K562 (cell line): Measurements from ENCODE around the gene GMPR2. TPM values are rescaled to one million over a fixed set of nuclear protein-coding genes. Genes with fewer than 3 reads are reported as not detected.

ENCODE experiments used
- ATAC-seq: fragments of 200-7000 bp; cut with Tn5 transposase; 3 replicates; pipeline ENCODE4 v1.9.1; 2020; ENCODE audit warnings: moderate library complexity
- BruUV-seq: library from RNA; stranded (reverse); fragments of 400-500 nt; replicated peaks from 2 replicates; lab custom pipeline; 2021; lab: Mats Ljungman, UMichigan
- CTCF ChIA-PET: fragments of 300-600 bp; formaldehyde crosslinking; extraction: SDS; loops from one replicate; lab custom pipeline; 2021; ENCODE audit warnings: low intra/inter-chr PET ratio; lab: Yijun Ruan, JAX
- POLR2A ChIA-PET: fragments of 300-600, 350-650 bp; sonication (Branson Sonifier 250); formaldehyde crosslinking; extraction: SDS; loops from one replicate; lab custom pipeline; 2021; ENCODE audit warnings: antibody characterized with exemption, inconsistent platforms; lab: Yijun Ruan, JAX
- DNase-seq, 4 experiments: peaks; one replicate each; pipeline versions ENCODE4 v3.0.0 to v3.0.0-alpha.2; 2011 to 2018; ENCODE audit warnings: low spot score in 3 of 4, mixed read lengths in 3 of 4; ENCODE audit errors: extremely low read depth in 1 of 4
- FAIRE-seq: peaks from 2 replicates; lab custom pipeline; 2011; peaks lifted over from hg19 to GRCh38; lab: Jason Lieb, UNC
- H2AFZ ChIP-seq: 2 replicates; pipeline ENCODE4 v1.6.0; 2011; ENCODE audit warnings: low read depth, low read length, control low read depth, inconsistent platforms
- H3K27ac ChIP-seq: fragments of 200-600 bp; 3 replicates; pipeline ENCODE4 v1.8.0; 2011; ENCODE audit warnings: low read depth, mild to moderate bottlenecking, control low read depth, inconsistent platforms, low read length, moderate library complexity, mixed read lengths; ENCODE audit errors: extremely low read depth
- H3K27me3 ChIP-seq, 2 experiments: fragments of 300-600 bp in 1 of 2; 2 replicates in 1 of 2; 3 replicates in 1 of 2; pipeline versions ENCODE4 v1.6.0 to v1.8.0; 2011; ENCODE audit warnings: inconsistent platforms in 2 of 2, low read length in 2 of 2, mild to moderate bottlenecking in 1 of 2, mixed read lengths in 1 of 2, moderate library complexity in 1 of 2; ENCODE audit not compliant: control insufficient read depth in 2 of 2, insufficient read depth in 2 of 2
- H3K36me3 ChIP-seq: fragments of 300-600 bp; 3 replicates; pipeline ENCODE4 v1.8.0; 2011; ENCODE audit warnings: mild to moderate bottlenecking, low read length, inconsistent platforms; ENCODE audit not compliant: control insufficient read depth, insufficient read depth
- H3K4me1 ChIP-seq, 2 experiments: fragments of 200-600 bp in 1 of 2; replicated peaks in 1 of 2; 2 replicates in 1 of 2; 3 replicates in 1 of 2; pipeline versions ENCODE4 v1.5.1 to v1.8.0; 2011; ENCODE audit warnings: inconsistent platforms in 2 of 2, low read length in 2 of 2, mild to moderate bottlenecking in 1 of 2, mixed read lengths in 1 of 2, moderate library complexity in 1 of 2; ENCODE audit not compliant: control insufficient read depth in 2 of 2, insufficient read depth in 2 of 2
- H3K4me2 ChIP-seq: 2 replicates; pipeline ENCODE4 v1.6.1; 2011; ENCODE audit warnings: low read length, control low read depth, inconsistent platforms, mixed read lengths; ENCODE audit not compliant: insufficient read depth
- H3K4me3 ChIP-seq: fragments of 200-600 bp; sonication (generic), shearing (Covaris generic); 2 replicates; pipeline ENCODE4 v1.5.1; 2016; ENCODE audit warnings: control low read depth, inconsistent platforms
- H3K79me2 ChIP-seq: fragments of 200-600 bp; 3 replicates; pipeline ENCODE4 v1.8.0; 2011; ENCODE audit warnings: low read length, inconsistent platforms; ENCODE audit not compliant: control insufficient read depth, insufficient read depth
- H3K9ac ChIP-seq, 2 experiments: 2 replicates each; pipeline versions ENCODE4 v1.6.0 to v1.6.1; 2011; ENCODE audit warnings: low read depth in 2 of 2, low read length in 2 of 2, control low read depth in 1 of 2, inconsistent platforms in 1 of 2, mild to moderate bottlenecking in 1 of 2, mixed read lengths in 1 of 2; ENCODE audit not compliant: insufficient read depth in 1 of 2
- H3K9me1 ChIP-seq: one replicate; pipeline ENCODE4 v1.6.0; 2011; ENCODE audit warnings: inconsistent platforms, mild to moderate bottlenecking, low read length, moderate library complexity; ENCODE audit not compliant: control insufficient read depth, insufficient read depth
- H3K9me3 ChIP-seq: replicated peaks from 2 replicates; pipeline ENCODE4 v1.5.1; 2011; ENCODE audit warnings: low read depth, low read length, inconsistent platforms; ENCODE audit not compliant: control insufficient read depth, insufficient read depth
- H4K20me1 ChIP-seq: replicated peaks from 2 replicates; pipeline ENCODE4 v1.6.1; 2011; ENCODE audit warnings: low read length, inconsistent platforms, mixed read lengths; ENCODE audit not compliant: control insufficient read depth, insufficient read depth
- GABPB2 ChIP-seq: fragments of 250-450 bp; sonication (Bioruptor Pico); conservative IDR thresholded peaks from 2 replicates; pipeline ENCODE4 v1.5.1; 2021; ENCODE audit warnings: mild to moderate bottlenecking
- HDAC3 ChIP-seq: fragments of 450-650 bp; IDR thresholded peaks from 2 replicates; pipeline ENCODE4 v1.6.1; 2018; ENCODE audit warnings: borderline replicate concordance, mild to moderate bottlenecking, moderate library complexity; ENCODE audit not compliant: partially characterized antibody
- PKNOX1 ChIP-seq: fragments of 450-650 bp; IDR thresholded peaks from 2 replicates; pipeline ENCODE4 v1.6.1; 2016
- SRSF7 ChIP-seq: fragments of 200-400 bp; formaldehyde crosslinking; optimal IDR thresholded peaks from 2 replicates; pipeline ENCODE3; 2017; ENCODE audit warnings: mild to moderate bottlenecking, low read depth, low read length
- TBL1XR1 ChIP-seq, 2 experiments: IDR thresholded peaks; 2 replicates each; pipeline ENCODE4 v1.6.1; 2012; ENCODE audit warnings: improper control_type of control experiment in 2 of 2, low read length in 2 of 2, mild to moderate bottlenecking in 1 of 2
- XRCC4 ChIP-seq: IDR thresholded peaks from one replicate; pipeline ENCODE4 v1.6.1; 2011; ENCODE audit not compliant: insufficient read depth, insufficient read length; ENCODE audit errors: extremely low read depth
- XRCC5 ChIP-seq: fragments of 200-400 bp; formaldehyde crosslinking; IDR thresholded peaks from 2 replicates; pipeline ENCODE4 v1.6.1; 2017; ENCODE audit warnings: low read depth, mild to moderate bottlenecking, low read length
- WGBS: fragments of 100-300 bp; shearing (Covaris generic); methylation state at CpG from one replicate; pipeline ENCODE4 v1.1.6; 2016; ENCODE audit warnings: low coverage, mixed read lengths; ENCODE audit not compliant: insufficient coverage; ENCODE audit errors: missing lambda C conversion rate; 5-methylcytosine and 5-hydroxymethylcytosine counted together
- in situ Hi-C: fragments of 300-500 bp; cut with MboI; formaldehyde crosslinking; loops from 4 replicates; pipeline ENCODE4 v1.15.0; 2018; ENCODE audit warnings: inconsistent platforms, mixed read lengths
- intact Hi-C: fragments of 100-400 bp; cut with micrococcal nuclease; formaldehyde crosslinking; loops from 2 replicates; pipeline ENCODE4 v1.14.2; 2022
- polyA plus RNA-seq, 8 experiments: library from polyadenylated mRNA; depleted of rRNA in 4 of 8; stranded (reverse) in 5 of 8; unstranded in 3 of 8; fragments of >200 nt; fragmentation: Nextera tagmentation in 2 of 8; fragmentation: Illumina TruSeq in 1 of 8; extraction: Ambion mirVana in 2 of 8; extraction: Trizol in 1 of 8; gene quantifications; 2 replicates each; pipeline versions ENCODE4 v1.2.1 to v1.2.3, GENCODE V29; 2011 to 2014; ENCODE audit warnings: inconsistent platforms in 1 of 8, missing spikeins in 1 of 8
- total RNA-seq, 7 experiments: library from RNA; depleted of rRNA in 6 of 7; stranded (reverse); fragments of >200 nt in 6 of 7; fragmentation: Illumina TruSeq in 2 of 7; extraction: Trizol in 2 of 7; gene quantifications; 2 replicates each; pipeline versions ENCODE4 v1.2.1 to v1.2.3, GENCODE V29; 2011 to 2021; ENCODE audit warnings: low replicate concordance in 1 of 7

The GMPR2 gene
- total and polyA plus RNA-seq, 9 of the 15 experiments (the other 6 are each of a cell fraction or from before 2014, with no cell fraction given) = 26.4 to 67.4 (median 36.3) TPM

GRCh38 chr14:24262821-24263733 is 30.3 kb downstream of the GMPR2 start, which contains the start of gene TGM1:
Gene TGM1 (minus strand): TSS chr14:24263177. CDS start chr14:24262352, 825 bp downstream.
- Histone ChIP-seq H3K4me2 (no peak within 1 kb of the TSS), H3K4me3 (no peak within 1 kb of the TSS), H3K36me3 (no peaks in the 10 kb centered on the region), H3K4me1 (peaks cover 0 to 47% of the 10 kb centered on the region in 2 experiments; a peak in 3 of 5 replicates), H3K27ac (no peak within 1 kb of the TSS), H2AFZ (no peak within 1 kb of the TSS), H3K9ac (peak within 1 kb of the TSS in 1 of 2 experiments; percentile 58; a peak in 2 of 4 replicates), H3K27me3 (no peaks in the 10 kb centered on the region), H4K20me1 (no peaks in the 10 kb centered on the region), H3K79me2 (no peaks in the 10 kb centered on the region), H3K9me3 (no peaks in the 10 kb centered on the region), H3K9me1 (no peaks in the 10 kb centered on the region)
- DNase-seq (peak in 1 of 4 experiments; percentile 14), ATAC-seq (peak; percentile 76), FAIRE-seq (no peak)
- in situ Hi-C loops = no loop called here
- intact Hi-C loops = no loop called here
- ChIA-PET CTCF (no interaction called here), POLR2A (interaction anchor here (0.7 to 1.6 kb wide), 7 partner anchors 11 to 174 kb away, joined by 3 to 5 read pairs (median 4); no protein-coding TSS in a partner anchor)
- BruUV-seq = no TSS peak
- TF ChIP-seq HDAC3 (no peak), PKNOX1 (no peak), XRCC4 (no peak), TBL1XR1 (IDR thresholded peaks at IDR 0.05; ENCODE audit: low read length in 2 of 2) (no peak), XRCC5 (no peak), SRSF7 (no peak), GABPB2 (CRISPR knock-in tag) (no peak)
- WGBS = 64% methylated on average over 8 of the region's 14 CpGs
